ENCODE results near the gene ERGIC2. TPM values are rescaled to one million over a fixed set of nuclear protein-coding genes. Genes with fewer than 3 reads are reported as not detected.

ERGIC2 gene
- total and polyA plus RNA-seq, 2 of the 13 experiments (the other 11 are each of a cell fraction or from before 2014, with no cell fraction given): 32.6 to 73.5 TPM

DNA sequence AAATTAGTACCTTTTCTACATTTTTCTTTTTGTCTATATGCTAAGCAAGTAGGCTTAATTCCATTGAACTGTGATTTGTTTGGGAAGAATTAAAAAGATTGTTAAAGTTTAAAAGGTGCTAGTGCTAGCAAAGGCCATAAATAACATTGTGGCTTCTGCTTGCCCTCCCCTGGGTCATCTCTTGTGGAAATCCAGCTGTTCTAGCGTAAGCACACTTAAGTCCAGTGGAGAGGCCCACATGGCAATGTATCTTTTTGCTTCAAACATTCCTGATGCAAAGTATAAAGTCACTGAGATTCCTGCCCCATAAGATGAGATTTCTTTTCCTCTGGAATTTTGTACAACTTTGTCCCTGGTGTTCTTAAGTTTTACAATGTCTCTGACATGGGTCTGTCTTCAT lies 14.4 kb upstream of the ERGIC2 start:
- intact Hi-C loops (cut with micrococcal nuclease; ENCODE audit: unreplicated experiment): no loop called here
- no peaks in the 10 kb centered on the region for H3K27me3 ChIP-seq (ENCODE audit: control insufficient read depth in 1 of 2, insufficient read depth in 2 of 2, low read length in 2 of 2)
- CTCF ChIA-PET (ENCODE audit: low intra/inter-chr PET ratio, low total read pairs): no interaction called here
- in situ Hi-C loops (cut with HindIII; ENCODE audit: extremely low pct_ligation_motif_present, low pct_unique_long_range_greater_than_20kb): no loop called here
- no peak overlapping the region for H3K27ac ChIP-seq (ENCODE audit: extremely low read length, insufficient read depth, low read length)
- H3K4me3 ChIP-seq (replicated peaks in 1 of 3; ENCODE audit: insufficient read depth in 1 of 3, low read depth in 2 of 3, low read length in 3 of 3): no peak overlapping the region
- POLR2A ChIA-PET: no interaction called here
- H3K9ac ChIP-seq (ENCODE audit: insufficient read depth, low read depth, low read length): no peak overlapping the region
- no peak overlapping the region for H3K4me2 ChIP-seq (ENCODE audit: low read depth, low read length)
- 36% methylated on average over 1 of the region's 1 CpG for WGBS (ENCODE audit: low lambda C conversion rate)
- BruUV-seq (replicated peaks): no TSS peak
- no peak for FAIRE-seq
- no peaks in the 10 kb centered on the region for H3K79me2 ChIP-seq (ENCODE audit: insufficient read depth, low read length)
- ATAC-seq: no peak
- H3K9me3 ChIP-seq (ENCODE audit: low read length): no peaks in the 10 kb centered on the region
- no peaks in the 10 kb centered on the region for H4K20me1 ChIP-seq (ENCODE audit: insufficient read depth, low read length)
- no peaks in the 10 kb centered on the region for H3K36me3 ChIP-seq (replicated peaks in 1 of 2; ENCODE audit: control insufficient read depth in 1 of 2, insufficient read depth in 2 of 2, low read length in 2 of 2)
- H2AFZ ChIP-seq (ENCODE audit: low read length): no peak overlapping the region
- no peak for DNase-seq (ENCODE audit: low spot score)
- peaks cover 9% of the 10 kb centered on the region; the same call in 1 of the 2 replicates for H3K4me1 ChIP-seq (ENCODE audit: insufficient read depth, low read length)
- TF ChIP-seq SSRP1 (CRISPR knock-in tag; IDR thresholded peaks at IDR 0.05) (no peak), MIER3 (CRISPR knock-in tag; IDR thresholded peaks at IDR 0.05; ENCODE audit: borderline replicate concordance) (no peak), POLR2A (IDR thresholded peaks at IDR 0.05; ENCODE audit: insufficient read depth in 1 of 2, low read depth in 2 of 2, low read length in 2 of 2) (no peak), ZNF709 (CRISPR knock-in tag; IDR thresholded peaks at IDR 0.05) (no peak), SNAPC2 (CRISPR knock-in tag; IDR thresholded peaks at IDR 0.05) (no peak), HNRNPK (IDR thresholded peaks at IDR 0.05; ENCODE audit: low read depth, low read length, poor library complexity, severe bottlenecking) (no peak), EZH2 (conservative IDR thresholded peaks at IDR 0.05; ENCODE audit: low read depth, low read length) (no peak), ZNF354B (CRISPR knock-in tag; IDR thresholded peaks at IDR 0.05) (no peak), IRF2 (CRISPR knock-in tag; IDR thresholded peaks at IDR 0.05) (no peak), NCOR1 (IDR thresholded peaks at IDR 0.05; ENCODE audit: borderline replicate concordance, low read length) (no peak), SP2 (CRISPR knock-in tag; IDR thresholded peaks at IDR 0.05) (no peak), POGZ (CRISPR knock-in tag; IDR thresholded peaks at IDR 0.05) (no peak), ZKSCAN1 (IDR thresholded peaks at IDR 0.05; ENCODE audit: low read length) (no peak)
- TF ChIP-seq, protein P1, sequence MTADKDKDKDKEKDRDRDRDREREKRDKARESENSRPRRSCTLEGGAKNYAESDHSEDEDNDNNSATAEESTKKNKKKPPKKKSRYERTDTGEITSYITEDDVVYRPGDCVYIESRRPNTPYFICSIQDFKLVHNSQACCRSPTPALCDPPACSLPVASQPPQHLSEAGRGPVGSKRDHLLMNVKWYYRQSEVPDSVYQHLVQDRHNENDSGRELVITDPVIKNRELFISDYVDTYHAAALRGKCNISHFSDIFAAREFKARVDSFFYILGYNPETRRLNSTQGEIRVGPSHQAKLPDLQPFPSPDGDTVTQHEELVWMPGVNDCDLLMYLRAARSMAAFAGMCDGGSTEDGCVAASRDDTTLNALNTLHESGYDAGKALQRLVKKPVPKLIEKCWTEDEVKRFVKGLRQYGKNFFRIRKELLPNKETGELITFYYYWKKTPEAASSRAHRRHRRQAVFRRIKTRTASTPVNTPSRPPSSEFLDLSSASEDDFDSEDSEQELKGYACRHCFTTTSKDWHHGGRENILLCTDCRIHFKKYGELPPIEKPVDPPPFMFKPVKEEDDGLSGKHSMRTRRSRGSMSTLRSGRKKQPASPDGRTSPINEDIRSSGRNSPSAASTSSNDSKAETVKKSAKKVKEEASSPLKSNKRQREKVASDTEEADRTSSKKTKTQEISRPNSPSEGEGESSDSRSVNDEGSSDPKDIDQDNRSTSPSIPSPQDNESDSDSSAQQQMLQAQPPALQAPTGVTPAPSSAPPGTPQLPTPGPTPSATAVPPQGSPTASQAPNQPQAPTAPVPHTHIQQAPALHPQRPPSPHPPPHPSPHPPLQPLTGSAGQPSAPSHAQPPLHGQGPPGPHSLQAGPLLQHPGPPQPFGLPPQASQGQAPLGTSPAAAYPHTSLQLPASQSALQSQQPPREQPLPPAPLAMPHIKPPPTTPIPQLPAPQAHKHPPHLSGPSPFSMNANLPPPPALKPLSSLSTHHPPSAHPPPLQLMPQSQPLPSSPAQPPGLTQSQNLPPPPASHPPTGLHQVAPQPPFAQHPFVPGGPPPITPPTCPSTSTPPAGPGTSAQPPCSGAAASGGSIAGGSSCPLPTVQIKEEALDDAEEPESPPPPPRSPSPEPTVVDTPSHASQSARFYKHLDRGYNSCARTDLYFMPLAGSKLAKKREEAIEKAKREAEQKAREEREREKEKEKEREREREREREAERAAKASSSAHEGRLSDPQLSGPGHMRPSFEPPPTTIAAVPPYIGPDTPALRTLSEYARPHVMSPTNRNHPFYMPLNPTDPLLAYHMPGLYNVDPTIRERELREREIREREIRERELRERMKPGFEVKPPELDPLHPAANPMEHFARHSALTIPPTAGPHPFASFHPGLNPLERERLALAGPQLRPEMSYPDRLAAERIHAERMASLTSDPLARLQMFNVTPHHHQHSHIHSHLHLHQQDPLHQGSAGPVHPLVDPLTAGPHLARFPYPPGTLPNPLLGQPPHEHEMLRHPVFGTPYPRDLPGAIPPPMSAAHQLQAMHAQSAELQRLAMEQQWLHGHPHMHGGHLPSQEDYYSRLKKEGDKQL (CRISPR knock-in tag; IDR thresholded peaks at IDR 0.05; ENCODE audit: low read depth): no peak
- TF ChIP-seq, protein P2, sequence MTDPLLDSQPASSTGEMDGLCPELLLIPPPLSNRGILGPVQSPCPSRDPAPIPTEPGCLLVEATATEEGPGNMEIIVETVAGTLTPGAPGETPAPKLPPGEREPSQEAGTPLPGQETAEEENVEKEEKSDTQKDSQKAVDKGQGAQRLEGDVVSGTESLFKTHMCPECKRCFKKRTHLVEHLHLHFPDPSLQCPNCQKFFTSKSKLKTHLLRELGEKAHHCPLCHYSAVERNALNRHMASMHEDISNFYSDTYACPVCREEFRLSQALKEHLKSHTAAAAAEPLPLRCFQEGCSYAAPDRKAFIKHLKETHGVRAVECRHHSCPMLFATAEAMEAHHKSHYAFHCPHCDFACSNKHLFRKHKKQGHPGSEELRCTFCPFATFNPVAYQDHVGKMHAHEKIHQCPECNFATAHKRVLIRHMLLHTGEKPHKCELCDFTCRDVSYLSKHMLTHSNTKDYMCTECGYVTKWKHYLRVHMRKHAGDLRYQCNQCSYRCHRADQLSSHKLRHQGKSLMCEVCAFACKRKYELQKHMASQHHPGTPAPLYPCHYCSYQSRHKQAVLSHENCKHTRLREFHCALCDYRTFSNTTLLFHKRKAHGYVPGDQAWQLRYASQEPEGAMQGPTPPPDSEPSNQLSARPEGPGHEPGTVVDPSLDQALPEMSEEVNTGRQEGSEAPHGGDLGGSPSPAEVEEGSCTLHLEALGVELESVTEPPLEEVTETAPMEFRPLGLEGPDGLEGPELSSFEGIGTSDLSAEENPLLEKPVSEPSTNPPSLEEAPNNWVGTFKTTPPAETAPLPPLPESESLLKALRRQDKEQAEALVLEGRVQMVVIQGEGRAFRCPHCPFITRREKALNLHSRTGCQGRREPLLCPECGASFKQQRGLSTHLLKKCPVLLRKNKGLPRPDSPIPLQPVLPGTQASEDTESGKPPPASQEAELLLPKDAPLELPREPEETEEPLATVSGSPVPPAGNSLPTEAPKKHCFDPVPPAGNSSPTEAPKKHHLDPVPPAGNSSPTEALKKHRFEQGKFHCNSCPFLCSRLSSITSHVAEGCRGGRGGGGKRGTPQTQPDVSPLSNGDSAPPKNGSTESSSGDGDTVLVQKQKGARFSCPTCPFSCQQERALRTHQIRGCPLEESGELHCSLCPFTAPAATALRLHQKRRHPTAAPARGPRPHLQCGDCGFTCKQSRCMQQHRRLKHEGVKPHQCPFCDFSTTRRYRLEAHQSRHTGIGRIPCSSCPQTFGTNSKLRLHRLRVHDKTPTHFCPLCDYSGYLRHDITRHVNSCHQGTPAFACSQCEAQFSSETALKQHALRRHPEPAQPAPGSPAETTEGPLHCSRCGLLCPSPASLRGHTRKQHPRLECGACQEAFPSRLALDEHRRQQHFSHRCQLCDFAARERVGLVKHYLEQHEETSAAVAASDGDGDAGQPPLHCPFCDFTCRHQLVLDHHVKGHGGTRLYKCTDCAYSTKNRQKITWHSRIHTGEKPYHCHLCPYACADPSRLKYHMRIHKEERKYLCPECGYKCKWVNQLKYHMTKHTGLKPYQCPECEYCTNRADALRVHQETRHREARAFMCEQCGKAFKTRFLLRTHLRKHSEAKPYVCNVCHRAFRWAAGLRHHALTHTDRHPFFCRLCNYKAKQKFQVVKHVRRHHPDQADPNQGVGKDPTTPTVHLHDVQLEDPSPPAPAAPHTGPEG (CRISPR knock-in tag; IDR thresholded peaks at IDR 0.05): no peak
- TF ChIP-seq, protein P3, sequence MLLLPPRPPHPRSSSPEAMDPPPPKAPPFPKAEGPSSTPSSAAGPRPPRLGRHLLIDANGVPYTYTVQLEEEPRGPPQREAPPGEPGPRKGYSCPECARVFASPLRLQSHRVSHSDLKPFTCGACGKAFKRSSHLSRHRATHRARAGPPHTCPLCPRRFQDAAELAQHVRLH (CRISPR knock-in tag; IDR thresholded peaks at IDR 0.05; ENCODE audit: borderline replicate concordance, low read depth): no peak

Data from HepG2 (cell line).